Psoas muscle (tissue), 8 donors: ENCODE results near the gene ZNF534. TPM values are rescaled to one million over a fixed set of nuclear protein-coding genes. Genes with fewer than 3 reads are reported as not detected.
"Not testable (repeated sequence)": the region's sequence is repeated elsewhere in the genome, so short reads cannot be mapped to it uniquely, and the experiment has no call there.

Source experiments
- ATAC-seq, 4 donors: fragments of 200-7000 bp; cut with Tn5 transposase; one replicate each; pipeline ENCODE4 v1.9.1; 2020; ENCODE audit warnings: moderate library complexity in 3 of 4, mild to moderate bottlenecking in 2 of 4
- DNase-seq, 2 donors: peaks; one replicate each; pipeline ENCODE4 v3.0.0-alpha.2; 2020
- H3K27ac ChIP-seq: fragments of 200-600 bp; one replicate; pipeline ENCODE4 v1.8.0; 2022
- H3K27me3 ChIP-seq, 3 donors: fragments of 200-600 bp in 1 of 3; one replicate each; pipeline versions ENCODE4 v1.6.1 to v1.8.0; 2013 to 2022; ENCODE audit warnings: low read length in 2 of 3, mild to moderate bottlenecking in 2 of 3, moderate library complexity in 1 of 3; ENCODE audit not compliant: insufficient read depth in 3 of 3
- H3K36me3 ChIP-seq, 2 donors: fragments of 200-600 bp in 1 of 2; one replicate each; pipeline versions ENCODE4 v1.6.1 to v1.8.0; 2013 to 2022; ENCODE audit warnings: low read depth in 1 of 2, mild to moderate bottlenecking in 1 of 2, moderate library complexity in 1 of 2; ENCODE audit not compliant: insufficient read depth in 1 of 2
- H3K4me1 ChIP-seq: fragments of 200-600 bp; one replicate; pipeline ENCODE4 v1.8.0; 2022
- H3K4me3 ChIP-seq: fragments of 200-600 bp; one replicate; pipeline ENCODE4 v1.8.0; 2022; ENCODE audit warnings: mild to moderate bottlenecking
- H3K9me3 ChIP-seq: fragments of 200-600 bp; one replicate; pipeline ENCODE4 v1.8.0; 2022
- CTCF ChIP-seq: fragments of 200-600 bp; IDR thresholded peaks from one replicate; pipeline ENCODE4 v1.8.0; 2022; ENCODE audit warnings: antibody characterized with exemption
- WGBS, 3 donors: extraction: QIAGEN DNeasy Blood & Tissue Kit; methylation state at CpG; one replicate each; pipeline versions ENCODE4 v1.1.6 to v1.1.7; 2013; 5-methylcytosine and 5-hydroxymethylcytosine counted together
- intact Hi-C, 2 donors: fragments of 100-400 bp; cut with DNase I; formaldehyde crosslinking; loops; one replicate each; pipeline versions ENCODE4 v1.11.0 to v1.14.2; 2022
- polyA plus RNA-seq, 3 donors: library from polyadenylated mRNA; stranded (reverse); fragments of 200-250 nt; gene quantifications; one replicate each; pipeline ENCODE4 v1.2.3, GENCODE V29; 2013
- total RNA-seq, 4 donors: library from RNA; stranded (reverse); fragmentation: NEBNext Ultra II Directional in 2 of 4; extraction: Animal tissue kit (Norgen Biotek cat#: 25700) in 2 of 4; gene quantifications; one replicate each; pipeline versions ENCODE4 v1.2.1 to v1.2.4, GENCODE V29; 2021 to 2023
- donor health status: healthy with polysubstance abuse.
- donor health status: DM: no; HTN: no; CAD: no; lungs with moderate emphysema.
- donor health status: Bipolar disorder and iron deficiency.
- donor health status: healthy.
- donor health status: DM: yes; HTN: yes; CAD: no.
- donor health status: DM: no; HTN: no; CAD: no.
- donor health status: DM: no; HTN: no; CAD: no.
- donor health status: DM: yes; HTN: yes; CAD: no.

Gene ZNF534
- total and polyA plus RNA-seq, 7 donors = 0.07 to 0.52 (median 0.14) TPM; not detected in 2

- H3K27me3 ChIP-seq, ATAC-seq, H3K4me1 ChIP-seq, H3K4me3 ChIP-seq, H3K36me3 ChIP-seq, DNase-seq, H3K27ac ChIP-seq, intact Hi-C loops: not testable (repeated sequence)
- peaks cover 50% of the 10 kb centered on the region for H3K9me3 ChIP-seq
- WGBS, 3 donors = 7 to 12% (median 10%) methylated on average over 8 of the region's 8 CpGs
Observed at GRCh38 chr19:52485561-52486240, 56.8 kb downstream of the ZNF534 start.

GRCh38 chr19:52492201-52492993 lies 63.4 kb downstream of the ZNF534 start:
- no peak for TF ChIP-seq CTCF
- H3K27me3 ChIP-seq = peaks cover 0 to 5% (median 3%) of the 10 kb centered on the region in 3 donors
- H3K4me3 ChIP-seq = peak overlapping the region; percentile 28
- no peaks in the 10 kb centered on the region for H3K36me3 ChIP-seq
- intact Hi-C loops = no loop called here
- H3K27ac ChIP-seq = no peak overlapping the region
- 20 to 24% (median 22%) methylated on average over 37 of the region's 37 CpGs for WGBS, 3 donors
- ATAC-seq = no peak
- no peaks in the 10 kb centered on the region for H3K4me1 ChIP-seq
- no peak for DNase-seq
- peaks cover 32% of the 10 kb centered on the region for H3K9me3 ChIP-seq

- intact Hi-C loops = no loop called here
- TF ChIP-seq CTCF = no peak
- peak overlapping the region; percentile 28 for H3K4me3 ChIP-seq
- ATAC-seq (peak in 1 of 4 donors; percentile 35), DNase-seq (no peak)
- peaks cover 0 to 5% (median 3%) of the 10 kb centered on the region in 3 donors for H3K27me3 ChIP-seq
- H3K36me3 ChIP-seq = no peaks in the 10 kb centered on the region
- WGBS, 3 donors = 7 to 11% (median 8%) methylated on average over 28 of the region's 28 CpGs
- H3K27ac ChIP-seq = no peak overlapping the region
- no peaks in the 10 kb centered on the region for H3K4me1 ChIP-seq
- H3K9me3 ChIP-seq = peaks cover 29% of the 10 kb centered on the region
Observed at GRCh38 chr19:52492994-52493470, 64.1 kb downstream of the ZNF534 start.

GRCh38 chr19:52494518-52494917 lies 65.6 kb downstream of the ZNF534 start:
- Histone ChIP-seq H3K36me3 (no peaks in the 10 kb centered on the region), H3K27me3 (peaks cover 0 to 5% (median 5%) of the 10 kb centered on the region in 3 donors), H3K27ac (no peak overlapping the region), H3K9me3 (peaks cover 20% of the 10 kb centered on the region), H3K4me3 (no peak overlapping the region), H3K4me1 (no peaks in the 10 kb centered on the region)
- WGBS, 3 donors = 89 to 93% (median 91%) methylated on average over 3 of the region's 3 CpGs
- ATAC-seq (no peak), DNase-seq (no peak)
- intact Hi-C loops = no loop called here
- TF ChIP-seq CTCF = no peak

- no peaks in the 10 kb centered on the region for H3K4me1 ChIP-seq
- no peak overlapping the region for H3K4me3 ChIP-seq
- DNase-seq (no peak), ATAC-seq (no peak)
- WGBS, 3 donors = 91 to 96% (median 95%) methylated on average over 8 of the region's 8 CpGs
- intact Hi-C loops = no loop called here
- no peak overlapping the region for H3K27ac ChIP-seq
- no peak for TF ChIP-seq CTCF
- H3K9me3 ChIP-seq = peaks cover 15% of the 10 kb centered on the region
- no peaks in the 10 kb centered on the region for H3K36me3 ChIP-seq
- peaks cover 0 to 2% (median 0%) of the 10 kb centered on the region in 3 donors for H3K27me3 ChIP-seq
Observed at GRCh38 chr19:52498571-52498970, 69.6 kb downstream of the ZNF534 start.

- DNase-seq, H3K27me3 ChIP-seq, H3K36me3 ChIP-seq, H3K4me3 ChIP-seq, intact Hi-C loops, ATAC-seq, H3K4me1 ChIP-seq, H3K27ac ChIP-seq: not testable (repeated sequence)
- peaks cover 22% of the 10 kb centered on the region for H3K9me3 ChIP-seq
- 18 to 28% (median 27%) methylated on average over 3 of the region's 3 CpGs for WGBS, 3 donors
Observed at GRCh38 chr19:52500474-52500873, 71.5 kb downstream of the ZNF534 start.

- H3K36me3 ChIP-seq, H3K4me1 ChIP-seq, H3K27ac ChIP-seq, H3K4me3 ChIP-seq, H3K27me3 ChIP-seq, intact Hi-C loops, ATAC-seq, DNase-seq: not testable (repeated sequence)
- 79 to 91% (median 80%) methylated on average over 12 of the region's 12 CpGs for WGBS, 3 donors
- peaks cover 25% of the 10 kb centered on the region for H3K9me3 ChIP-seq
Observed at GRCh38 chr19:52500991-52501390, 72.0 kb downstream of the ZNF534 start.
